IMR-90 (cell line): Measurements from ENCODE around the gene CD40LG. TPM values are rescaled to one million over a fixed set of nuclear protein-coding genes. Genes with fewer than 3 reads are reported as not detected.

Experiments used
- ATAC-seq: fragments of 200-7000 bp; cut with Tn5 transposase; 2 replicates; pipeline ENCODE4 v1.9.1; 2020; ENCODE audit warnings: low read depth, mild to moderate bottlenecking, moderate library complexity
- BruUV-seq: library from RNA; stranded (reverse); fragments of 400-500 nt; replicated peaks from 2 replicates; lab custom pipeline; 2021; lab: Mats Ljungman, UMichigan
- CTCF ChIA-PET: fragments of 300-600 bp; formaldehyde crosslinking; extraction: SDS; loops from one replicate; lab custom pipeline; 2021; ENCODE audit warnings: antibody characterized with exemption; lab: Yijun Ruan, JAX
- POLR2A ChIA-PET: fragments of 300-600 bp; sonication (Branson Sonifier 250); formaldehyde crosslinking; loops from one replicate; lab custom pipeline; 2022; ENCODE audit warnings: antibody characterized with exemption; ENCODE audit not compliant: unreplicated experiment; lab: Charles Lee
- DNase-seq: peaks from one replicate; pipeline ENCODE4 v3.0.0; 2013
- H2AFZ ChIP-seq: replicated peaks from 2 replicates; pipeline ENCODE3; 2013; ENCODE audit warnings: low read length, mild to moderate bottlenecking; ENCODE audit not compliant: poor library complexity
- H2AK5ac ChIP-seq: 2 replicates; pipeline ENCODE4 v1.6.1; 2013; ENCODE audit warnings: low read depth, low read length, inconsistent platforms
- H2AK9ac ChIP-seq: replicated peaks from 2 replicates; pipeline ENCODE3; 2013; ENCODE audit warnings: mild to moderate bottlenecking, low read depth, low read length, moderate library complexity; ENCODE audit not compliant: poor library complexity
- H2BK120ac ChIP-seq: 2 replicates; pipeline ENCODE4 v1.6.1; 2013; ENCODE audit warnings: low read depth, low read length, inconsistent platforms
- H2BK15ac ChIP-seq: 3 replicates; pipeline ENCODE4 v1.6.1; 2013; ENCODE audit warnings: low read depth, low read length, inconsistent platforms
- H2BK20ac ChIP-seq: 2 replicates; pipeline ENCODE4 v1.6.1; 2013; ENCODE audit warnings: low read depth, mild to moderate bottlenecking, inconsistent platforms, low read length, moderate library complexity
- H2BK5ac ChIP-seq: 2 replicates; pipeline ENCODE4 v1.6.1; 2013; ENCODE audit warnings: mild to moderate bottlenecking, low read depth, low read length, inconsistent platforms; ENCODE audit not compliant: poor library complexity, severe bottlenecking
- H3K14ac ChIP-seq: replicated peaks from 2 replicates; pipeline ENCODE4 v1.6.1; 2013; ENCODE audit warnings: low read depth, low read length, inconsistent platforms
- H3K18ac ChIP-seq: 2 replicates; pipeline ENCODE4 v1.6.1; 2013; ENCODE audit warnings: low read depth, low read length, control low read depth
- H3K23ac ChIP-seq: 2 replicates; pipeline ENCODE4 v1.6.1; 2013; ENCODE audit warnings: low read depth, low read length, inconsistent platforms
- H3K27ac ChIP-seq: 2 replicates; pipeline ENCODE4 v1.5.1; 2013; ENCODE audit warnings: mild to moderate bottlenecking, control low read depth, low read length; ENCODE audit not compliant: insufficient read depth
- H3K27me3 ChIP-seq: 2 replicates; pipeline ENCODE4 v1.6.1; 2013; ENCODE audit warnings: low read length; ENCODE audit not compliant: control insufficient read depth, insufficient read depth
- H3K36me3 ChIP-seq: 2 replicates; pipeline ENCODE4 v1.6.1; 2013; ENCODE audit warnings: low read length, mixed read lengths; ENCODE audit not compliant: control insufficient read depth, insufficient read depth
- H3K4ac ChIP-seq: 2 replicates; pipeline ENCODE4 v1.6.1; 2013; ENCODE audit warnings: low read depth, low read length, inconsistent platforms
- H3K4me1 ChIP-seq: 2 replicates; pipeline ENCODE4 v1.6.1; 2013; ENCODE audit warnings: low read length, mixed read lengths; ENCODE audit not compliant: control insufficient read depth, insufficient read depth
- H3K4me2 ChIP-seq: 2 replicates; pipeline ENCODE4 v1.6.1; 2013; ENCODE audit warnings: low read depth, mild to moderate bottlenecking, control low read depth, low read length, moderate library complexity
- H3K4me3 ChIP-seq: 2 replicates; pipeline ENCODE4 v1.5.1; 2013; ENCODE audit warnings: low read depth, mild to moderate bottlenecking, control low read depth, low read length, moderate library complexity; ENCODE audit not compliant: insufficient read depth
- H3K56ac ChIP-seq: 2 replicates; pipeline ENCODE4 v1.6.1; 2013; ENCODE audit warnings: low read length, inconsistent platforms; ENCODE audit not compliant: insufficient read depth; ENCODE audit errors: extremely low read depth
- H3K79me1 ChIP-seq, 2 experiments: 2 replicates each; pipeline ENCODE4 v1.6.1; 2013; ENCODE audit warnings: low read length in 2 of 2, inconsistent platforms in 1 of 2, low read depth in 1 of 2
- H3K9ac ChIP-seq: 2 replicates; pipeline ENCODE4 v1.6.1; 2013; ENCODE audit warnings: low read depth, low read length, control low read depth
- H3K9me1 ChIP-seq: 2 replicates; pipeline ENCODE4 v1.6.1; 2013; ENCODE audit warnings: low read length, inconsistent platforms; ENCODE audit not compliant: insufficient read depth
- H3K9me3 ChIP-seq: 2 replicates; pipeline ENCODE4 v1.6.1; 2013; ENCODE audit warnings: low read length; ENCODE audit not compliant: control insufficient read depth, insufficient read depth
- H4K20me1 ChIP-seq: 2 replicates; pipeline ENCODE4 v1.6.1; 2013; ENCODE audit warnings: low read length, inconsistent platforms; ENCODE audit not compliant: insufficient read depth
- H4K5ac ChIP-seq: 2 replicates; pipeline ENCODE4 v1.6.1; 2013; ENCODE audit warnings: mild to moderate bottlenecking, low read depth, low read length, control low read depth
- H4K8ac ChIP-seq, 2 experiments: 2 replicates each; pipeline ENCODE4 v1.6.1; 2013; ENCODE audit warnings: low read depth in 2 of 2, low read length in 2 of 2, control low read depth in 1 of 2, inconsistent platforms in 1 of 2
- H4K91ac ChIP-seq: 2 replicates; pipeline ENCODE4 v1.6.1; 2013; ENCODE audit warnings: low read depth, low read length, inconsistent platforms; ENCODE audit not compliant: insufficient read depth
- BHLHE40 ChIP-seq: fragments of 150-350 bp; IDR thresholded peaks from 2 replicates; pipeline ENCODE4 v1.6.1; 2016; ENCODE audit warnings: mild to moderate bottlenecking, low read depth, low read length
- WGBS, 2 experiments: methylation state at CpG; one replicate each; pipeline versions ENCODE4 v1.1.5 to v1.1.7; 2013; ENCODE audit warnings: missing lambda C conversion rate in 2 of 2; ENCODE audit not compliant: insufficient read length in 1 of 2; ENCODE audit errors: extremely low coverage in 2 of 2; 5-methylcytosine and 5-hydroxymethylcytosine counted together
- dilution Hi-C: fragments of 300-500 bp; cut with HindIII; formaldehyde crosslinking; loops from one replicate; pipeline ENCODE4 v1.14.3; 2018; ENCODE audit warnings: low sequenced_read_pairs; ENCODE audit not compliant: unreplicated experiment
- in situ Hi-C: fragments of 300-500 bp; cut with MboI; formaldehyde crosslinking; loops from 3 replicates; pipeline ENCODE4 v1.14.3; 2019; ENCODE audit warnings: low sequenced_read_pairs, inconsistent platforms, mixed read lengths
- intact Hi-C: fragments of 100-400 bp; cut with micrococcal nuclease; formaldehyde crosslinking; loops from 2 replicates; pipeline ENCODE4 v1.10.0; 2022
- polyA plus RNA-seq, 3 experiments: library from polyadenylated mRNA; depleted of rRNA; stranded (reverse); fragments of >200 nt; gene quantifications; 2 replicates each; pipeline ENCODE4 v1.2.3, GENCODE V29; 2012; ENCODE audit warnings: low replicate concordance in 1 of 3
- total RNA-seq: library from RNA; depleted of rRNA; stranded (reverse); fragments of >200 nt; gene quantifications from 2 replicates; pipeline ENCODE4 v1.2.3, GENCODE V29; 2012

The CD40LG gene
- total and polyA plus RNA-seq, 2 of the 4 experiments (the other 2 are of a cell fraction), result not detected

DNA sequence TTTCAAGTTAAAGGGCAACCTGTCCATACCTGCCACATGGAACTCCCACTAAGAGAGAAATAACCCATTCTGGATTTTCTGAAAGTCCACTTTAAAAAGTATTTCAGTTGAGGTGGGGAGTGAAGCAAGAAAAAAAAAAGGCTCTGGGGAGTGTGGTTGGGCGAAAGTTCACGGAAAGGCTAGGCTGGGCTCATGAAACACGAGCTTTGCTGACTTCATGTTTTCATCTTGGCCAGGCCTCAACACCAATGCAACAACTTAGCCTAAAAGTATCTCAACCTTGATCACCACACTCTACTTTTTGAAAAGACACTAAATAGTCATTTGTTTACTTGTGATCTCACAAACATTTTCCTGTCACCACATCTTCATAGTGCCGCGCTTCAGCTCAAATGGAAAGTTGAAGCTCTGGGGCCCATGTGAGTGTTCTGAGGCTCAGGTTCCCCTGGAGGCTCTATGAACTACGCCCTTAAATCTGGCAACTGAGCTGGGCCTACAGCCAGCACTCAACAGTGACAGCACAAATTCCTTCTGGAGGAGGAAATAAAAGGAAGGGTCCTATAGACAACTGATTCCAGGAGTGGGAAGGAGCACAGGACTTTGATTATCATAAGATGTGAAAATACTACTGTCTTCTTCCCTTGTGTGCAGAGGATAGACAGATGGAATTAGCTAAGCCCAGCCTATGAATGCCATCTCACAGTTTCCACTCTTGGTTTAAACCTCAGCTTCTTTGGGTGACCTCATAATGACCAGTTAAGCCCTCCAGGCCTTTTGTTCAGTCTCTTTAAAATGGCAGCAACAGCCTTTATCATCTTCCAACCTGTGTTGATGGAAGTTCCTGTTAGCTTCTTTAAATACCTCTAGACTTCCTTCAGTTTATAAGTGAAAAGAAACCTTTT, 5.1 kb downstream of the CD40LG start:
- no CpG with 5 or more reads among the region's 6 CpGs for WGBS, 2 experiments
- Histone ChIP-seq H3K56ac (no peak overlapping the region), H4K5ac (no peak overlapping the region), H2AFZ (no peak overlapping the region), H2AK9ac (no peak overlapping the region), H3K9me3 (no peaks in the 10 kb centered on the region), H3K4ac (no peak overlapping the region), H3K23ac (no peak overlapping the region), H2AK5ac (no peak overlapping the region), H3K9me1 (no peaks in the 10 kb centered on the region), H2BK5ac (no peak overlapping the region), H4K8ac (no peak overlapping the region), H2BK20ac (no peak overlapping the region), H4K20me1 (no peaks in the 10 kb centered on the region), H2BK120ac (no peak overlapping the region), H3K36me3 (no peaks in the 10 kb centered on the region), H3K4me1 (no peaks in the 10 kb centered on the region), H3K18ac (no peak overlapping the region), H2BK15ac (no peak overlapping the region), H3K4me2 (no peak overlapping the region), H4K91ac (no peak overlapping the region), H3K27me3 (peaks cover 2% of the 10 kb centered on the region), H3K14ac (no peak overlapping the region), H3K79me1 (no peaks in the 10 kb centered on the region), H3K9ac (no peak overlapping the region), H3K4me3 (no peak overlapping the region), H3K27ac (no peak overlapping the region)
- ATAC-seq (no peak), DNase-seq (no peak)
- no peak for TF ChIP-seq BHLHE40
- POLR2A ChIA-PET, result no interaction called here
- intact Hi-C loops (no loop called here), in situ Hi-C loops (no loop called here), dilution Hi-C loops (no loop called here)
- BruUV-seq, result no TSS peak
- CTCF ChIA-PET, result no interaction called here
